Activated CD8-positive, alpha-beta T cell treated with anti-CD3 and anti-CD28 coated beads for 36 hours (primary cell): ENCODE measurements around the gene PLPPR5. TPM values are rescaled to one million over a fixed set of nuclear protein-coding genes. Genes with fewer than 3 reads are reported as not detected.

Experiments used
- ATAC-seq: fragments of 200-7000 bp; cut with Tn5 transposase; one replicate; pipeline ENCODE4 v1.10.0; 2021; ENCODE audit warnings: mild to moderate bottlenecking, moderate library complexity
- CTCF ChIA-PET: fragments of 350-600 bp; sonication (Branson Sonifier 250); formaldehyde crosslinking; loops from one replicate; lab custom pipeline; 2021; ENCODE audit warnings: antibody characterized with exemption; lab: Charles Lee
- POLR2A ChIA-PET: fragments of 350-600 bp; sonication (Branson Sonifier 250); formaldehyde crosslinking; loops from one replicate; lab custom pipeline; 2021; ENCODE audit warnings: antibody characterized with exemption; lab: Charles Lee
- DNase-seq: peaks from one replicate; pipeline ENCODE4 v3.0.0-alpha.2; 2020
- H3K27ac Mint-ChIP-seq: one replicate; pipeline ENCODE4 v1.8.0; 2021; ENCODE audit warnings: mild to moderate bottlenecking, mixed read lengths
- H3K27me3 Mint-ChIP-seq: one replicate; pipeline ENCODE4 v1.8.0; 2021; ENCODE audit warnings: mixed read lengths
- H3K36me3 Mint-ChIP-seq: one replicate; pipeline ENCODE4 v1.8.0; 2021; ENCODE audit warnings: low read depth, mixed read lengths
- H3K4me1 Mint-ChIP-seq: one replicate; pipeline ENCODE4 v1.8.0; 2021; ENCODE audit warnings: low read depth, mixed read lengths
- H3K4me3 Mint-ChIP-seq: one replicate; pipeline ENCODE4 v1.8.0; 2021; ENCODE audit warnings: mild to moderate bottlenecking, moderate library complexity, mixed read lengths
- H3K9me3 Mint-ChIP-seq: one replicate; pipeline ENCODE4 v1.8.0; 2021; ENCODE audit warnings: mixed read lengths
- CTCF ChIP-seq: fragments of 200-600 bp; IDR thresholded peaks from one replicate; pipeline ENCODE4 v1.8.0; 2022; ENCODE audit warnings: antibody characterized with exemption, mild to moderate bottlenecking
- intact Hi-C: fragments of 100-400 bp; cut with micrococcal nuclease; formaldehyde crosslinking; loops from one replicate; pipeline ENCODE4 v1.10.0; 2022
- total RNA-seq, 2 experiments: library from RNA; stranded (reverse); gene quantifications; one replicate each; pipeline ENCODE4 v1.2.3, GENCODE V29; 2021

The PLPPR5 gene
- total RNA-seq, 2 experiments from 2014 or later, result 0.07 TPM

GRCh38 chr1:98988904-98989555 is 15.6 kb downstream of the PLPPR5 start:
- no peak for TF ChIP-seq CTCF
- DNase-seq (no peak), ATAC-seq (no peak)
- ChIA-PET POLR2A (no interaction called here), CTCF (interaction anchor here (1.2 kb wide), 1 partner anchor 195 kb away, joined by 3 read pairs; no protein-coding TSS in a partner anchor)
- Mint-ChIP-seq H3K27me3 (no peaks in the 10 kb centered on the region), H3K27ac (no peak overlapping the region), H3K4me3 (no peak overlapping the region), H3K9me3 (peaks cover under 1% of the 10 kb centered on the region), H3K4me1 (peaks cover 7% of the 10 kb centered on the region), H3K36me3 (no peaks in the 10 kb centered on the region)
- intact Hi-C loops, result no loop called here

GRCh38 chr1:98985687-98986086 is 19.0 kb downstream of the PLPPR5 start:
- POLR2A ChIA-PET, result no interaction called here
- Mint-ChIP-seq H3K9me3 (peaks cover 5% of the 10 kb centered on the region), H3K36me3 (peaks cover 4% of the 10 kb centered on the region), H3K27me3 (no peaks in the 10 kb centered on the region), H3K27ac (no peak overlapping the region), H3K4me1 (peaks cover 2% of the 10 kb centered on the region), H3K4me3 (no peak overlapping the region)
- intact Hi-C loops, result no loop called here
- no peak for ATAC-seq
- no peak for TF ChIP-seq CTCF
- DNase-seq, result no peak
- CTCF ChIA-PET, result no interaction called here

GRCh38 chr1:98981917-98982513 is 22.6 kb downstream of the PLPPR5 start:
- Mint-ChIP-seq H3K4me3 (no peak overlapping the region), H3K9me3 (peaks cover 5% of the 10 kb centered on the region), H3K36me3 (peaks cover 4% of the 10 kb centered on the region), H3K27ac (no peak overlapping the region), H3K4me1 (peaks cover 2% of the 10 kb centered on the region), H3K27me3 (no peaks in the 10 kb centered on the region)
- DNase-seq (no peak), ATAC-seq (no peak)
- POLR2A ChIA-PET, result no interaction called here
- CTCF ChIA-PET, result no interaction called here
- no peak for TF ChIP-seq CTCF
- intact Hi-C loops, result no loop called here

GRCh38 chr1:98979463-98979862 is 25.2 kb downstream of the PLPPR5 start:
- Mint-ChIP-seq H3K4me1 (peaks cover 2% of the 10 kb centered on the region), H3K27me3 (no peaks in the 10 kb centered on the region), H3K9me3 (peaks cover 5% of the 10 kb centered on the region), H3K27ac (no peak overlapping the region), H3K36me3 (peaks cover 4% of the 10 kb centered on the region), H3K4me3 (no peak overlapping the region)
- TF ChIP-seq CTCF, result no peak
- intact Hi-C loops, result no loop called here
- ChIA-PET POLR2A (no interaction called here), CTCF (no interaction called here)
- ATAC-seq, result no peak
- no peak for DNase-seq

- Mint-ChIP-seq H3K9me3 (no peaks in the 10 kb centered on the region), H3K4me1 (no peaks in the 10 kb centered on the region), H3K4me3 (no peak overlapping the region), H3K27ac (no peak overlapping the region), H3K27me3 (no peaks in the 10 kb centered on the region), H3K36me3 (no peaks in the 10 kb centered on the region)
- intact Hi-C loops, result no loop called here
- no peak for DNase-seq
- CTCF ChIA-PET, result interaction anchor here (1.3 kb wide), 1 partner anchor 181 kb away, joined by 3 read pairs; no protein-coding TSS in a partner anchor
- no peak for TF ChIP-seq CTCF
- no peak for ATAC-seq
- POLR2A ChIA-PET, result interaction anchor here (1.0 kb wide), 1 partner anchor 9 kb away, joined by 3 read pairs; no protein-coding TSS in a partner anchor
Observed at GRCh38 chr1:98975810-98976209, 28.9 kb downstream of the PLPPR5 start.
